Lower leg skin (tissue), 4 donors: ENCODE results near the gene ECSCR. TPM values are rescaled to one million over a fixed set of nuclear protein-coding genes. Genes with fewer than 3 reads are reported as not detected.

ENCODE experiments used
- DNase-seq, 2 donors: peaks; one replicate each; pipeline ENCODE4 v3.0.0-alpha.2; 2019; ENCODE audit warnings: low spot score in 2 of 2
- H3K4me3 ChIP-seq: fragments of 200-600 bp; sonication (generic); 2 replicates; pipeline ENCODE4 v1.5.1; 2017; ENCODE audit warnings: mild to moderate bottlenecking, low read depth; ENCODE audit not compliant: poor library complexity, severe bottlenecking
- CTCF ChIP-seq, 3 donors: fragments of 450-650 bp; IDR thresholded peaks; one replicate each; pipeline ENCODE4 v1.5.1; 2016; ENCODE audit warnings: antibody characterized with exemption in 3 of 3, mild to moderate bottlenecking in 3 of 3, moderate library complexity in 2 of 3
- POLR2A ChIP-seq, 2 donors: fragments of 450-650 bp; IDR thresholded peaks; one replicate each; pipeline ENCODE4 v1.6.1; 2016 to 2017; ENCODE audit warnings: antibody characterized with exemption in 2 of 2, mild to moderate bottlenecking in 1 of 2, moderate library complexity in 1 of 2
- WGBS, 2 donors: methylation state at CpG; one replicate each; pipeline ENCODE4 v1.1.5; 2018; 5-methylcytosine and 5-hydroxymethylcytosine counted together
- intact Hi-C: fragments of 100-400 bp; cut with DNase I; formaldehyde crosslinking; loops from one replicate; pipeline ENCODE4 v1.15.0; 2023; ENCODE audit warnings: low total_unique reads
- total RNA-seq, 4 donors: library from RNA; depleted of rRNA; stranded (reverse); fragments of >200 nt; gene quantifications; one replicate each; pipeline ENCODE4 v1.1.0, GENCODE V29; 2016

The ECSCR gene
- total RNA-seq, 4 donors from 2014 or later: 1.4 to 15.0 (median 9.3) TPM

GRCh38 chr5:139418793-139419192 is 43.8 kb downstream of the ECSCR start:
- intact Hi-C loops: no loop called here
- WGBS, 2 donors: 82 to 85% methylated on average over 1 of the region's 1 CpG
- DNase-seq: peak in 1 of 2 donors; percentile 10
- TF ChIP-seq POLR2A (IDR thresholded peaks at IDR 0.05): no peak
- no peak for TF ChIP-seq CTCF (IDR thresholded peaks at IDR 0.05)
- H3K4me3 ChIP-seq: no peak overlapping the region

- H3K4me3 ChIP-seq: no peak overlapping the region
- intact Hi-C loops: no loop called here
- DNase-seq: peak in 1 of 2 donors; percentile 46
- TF ChIP-seq CTCF (IDR thresholded peaks at IDR 0.05): no peak
- no peak for TF ChIP-seq POLR2A (IDR thresholded peaks at IDR 0.05)
- WGBS, 2 donors: 49 to 55% methylated on average over 4 of the region's 4 CpGs
Measured at GRCh38 chr5:139417214-139417613, 45.3 kb downstream of the ECSCR start.

- TF ChIP-seq CTCF (IDR thresholded peaks at IDR 0.05) (no peak), POLR2A (IDR thresholded peaks at IDR 0.05) (no peak)
- intact Hi-C loops: no loop called here
- no peak overlapping the region for H3K4me3 ChIP-seq
- 55 to 71% methylated on average over 9 of the region's 9 CpGs for WGBS, 2 donors
- DNase-seq: peak in 1 of 2 donors; percentile 62
Measured at GRCh38 chr5:139416651-139417050, 45.9 kb downstream of the ECSCR start.

GRCh38 chr5:139415869-139416268 is 46.7 kb downstream of the ECSCR start:
- TF ChIP-seq POLR2A (IDR thresholded peaks at IDR 0.05) (no peak), CTCF (IDR thresholded peaks at IDR 0.05) (no peak)
- intact Hi-C loops: no loop called here
- no peak overlapping the region for H3K4me3 ChIP-seq
- DNase-seq: no peak

GRCh38 chr5:139415221-139415861 is 47.2 kb downstream of the ECSCR start:
- peak in 1 of 2 donors; percentile 81 for DNase-seq
- intact Hi-C loops: no loop called here
- no peak for TF ChIP-seq POLR2A (IDR thresholded peaks at IDR 0.05)
- no peak for TF ChIP-seq CTCF (IDR thresholded peaks at IDR 0.05)
- WGBS, 2 donors: 39 to 51% methylated on average over 8 of the region's 8 CpGs
- H3K4me3 ChIP-seq: no peak overlapping the region

- WGBS, 2 donors: 42 to 63% methylated on average over 9 of the region's 9 CpGs
- DNase-seq: peak in 1 of 2 donors; percentile 48
- no peak overlapping the region for H3K4me3 ChIP-seq
- intact Hi-C loops: no loop called here
- TF ChIP-seq CTCF (IDR thresholded peaks at IDR 0.05) (no peak), POLR2A (IDR thresholded peaks at IDR 0.05) (no peak)
Measured at GRCh38 chr5:139414581-139415130, 47.9 kb downstream of the ECSCR start.
